ENCODE measurements around the gene DCAKD. TPM values are rescaled to one million over a fixed set of nuclear protein-coding genes. Genes with fewer than 3 reads are reported as not detected.

DCAKD gene
- polyA plus RNA-seq, 1 donor from 2014 or later, result 68.5 TPM

DNA sequence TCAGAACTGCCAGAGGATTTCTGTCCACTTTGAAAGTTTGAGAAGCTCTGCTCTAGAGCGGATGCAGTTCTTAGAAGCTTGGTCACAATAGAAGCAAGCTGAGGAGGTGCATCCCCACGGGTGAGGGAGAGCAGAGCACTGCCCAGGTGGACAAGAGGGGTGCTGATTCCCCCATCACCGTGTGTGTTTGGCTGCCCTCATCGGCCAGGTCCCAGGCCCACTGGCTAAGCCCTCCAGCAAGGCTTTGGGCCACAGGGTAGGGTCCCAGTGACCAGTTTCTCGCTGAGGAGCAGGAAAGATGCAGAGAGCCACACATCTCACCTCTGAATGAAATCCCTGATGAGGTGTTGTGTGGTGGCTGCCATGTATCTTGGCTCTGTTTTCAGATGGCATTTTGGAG, 36.5 kb upstream of the DCAKD start:
- H3K9ac ChIP-seq (ENCODE audit: low read length), result no peak overlapping the region
- no peaks in the 10 kb centered on the region for H3K27me3 ChIP-seq (ENCODE audit: insufficient read depth, low read depth, low read length)
- H2AFZ ChIP-seq (ENCODE audit: low read depth, low read length), result no peak overlapping the region
- no peaks in the 10 kb centered on the region for H3F3A ChIP-seq (ENCODE audit: insufficient read depth, low read length, poor library complexity, severe bottlenecking)
- no peak for TF ChIP-seq MXI1 (conservative IDR thresholded peaks at IDR 0.05; ENCODE audit: poor library complexity, severe bottlenecking)
- no peak for TF ChIP-seq TAF1 (IDR thresholded peaks at IDR 0.05; ENCODE audit: low read depth)
- TF ChIP-seq, protein P1, sequence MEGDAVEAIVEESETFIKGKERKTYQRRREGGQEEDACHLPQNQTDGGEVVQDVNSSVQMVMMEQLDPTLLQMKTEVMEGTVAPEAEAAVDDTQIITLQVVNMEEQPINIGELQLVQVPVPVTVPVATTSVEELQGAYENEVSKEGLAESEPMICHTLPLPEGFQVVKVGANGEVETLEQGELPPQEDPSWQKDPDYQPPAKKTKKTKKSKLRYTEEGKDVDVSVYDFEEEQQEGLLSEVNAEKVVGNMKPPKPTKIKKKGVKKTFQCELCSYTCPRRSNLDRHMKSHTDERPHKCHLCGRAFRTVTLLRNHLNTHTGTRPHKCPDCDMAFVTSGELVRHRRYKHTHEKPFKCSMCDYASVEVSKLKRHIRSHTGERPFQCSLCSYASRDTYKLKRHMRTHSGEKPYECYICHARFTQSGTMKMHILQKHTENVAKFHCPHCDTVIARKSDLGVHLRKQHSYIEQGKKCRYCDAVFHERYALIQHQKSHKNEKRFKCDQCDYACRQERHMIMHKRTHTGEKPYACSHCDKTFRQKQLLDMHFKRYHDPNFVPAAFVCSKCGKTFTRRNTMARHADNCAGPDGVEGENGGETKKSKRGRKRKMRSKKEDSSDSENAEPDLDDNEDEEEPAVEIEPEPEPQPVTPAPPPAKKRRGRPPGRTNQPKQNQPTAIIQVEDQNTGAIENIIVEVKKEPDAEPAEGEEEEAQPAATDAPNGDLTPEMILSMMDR (IDR thresholded peaks at IDR 0.05; ENCODE audit: poor library complexity, severe bottlenecking), result no peak
- TF ChIP-seq EP300 (conservative IDR thresholded peaks at IDR 0.05; ENCODE audit: poor library complexity, severe bottlenecking), result no peak
- TF ChIP-seq EZH2 (IDR thresholded peaks at IDR 0.05; ENCODE audit: borderline replicate concordance, insufficient read depth, low read length, poor library complexity, severe bottlenecking), result no peak
- TF ChIP-seq, protein P2, sequence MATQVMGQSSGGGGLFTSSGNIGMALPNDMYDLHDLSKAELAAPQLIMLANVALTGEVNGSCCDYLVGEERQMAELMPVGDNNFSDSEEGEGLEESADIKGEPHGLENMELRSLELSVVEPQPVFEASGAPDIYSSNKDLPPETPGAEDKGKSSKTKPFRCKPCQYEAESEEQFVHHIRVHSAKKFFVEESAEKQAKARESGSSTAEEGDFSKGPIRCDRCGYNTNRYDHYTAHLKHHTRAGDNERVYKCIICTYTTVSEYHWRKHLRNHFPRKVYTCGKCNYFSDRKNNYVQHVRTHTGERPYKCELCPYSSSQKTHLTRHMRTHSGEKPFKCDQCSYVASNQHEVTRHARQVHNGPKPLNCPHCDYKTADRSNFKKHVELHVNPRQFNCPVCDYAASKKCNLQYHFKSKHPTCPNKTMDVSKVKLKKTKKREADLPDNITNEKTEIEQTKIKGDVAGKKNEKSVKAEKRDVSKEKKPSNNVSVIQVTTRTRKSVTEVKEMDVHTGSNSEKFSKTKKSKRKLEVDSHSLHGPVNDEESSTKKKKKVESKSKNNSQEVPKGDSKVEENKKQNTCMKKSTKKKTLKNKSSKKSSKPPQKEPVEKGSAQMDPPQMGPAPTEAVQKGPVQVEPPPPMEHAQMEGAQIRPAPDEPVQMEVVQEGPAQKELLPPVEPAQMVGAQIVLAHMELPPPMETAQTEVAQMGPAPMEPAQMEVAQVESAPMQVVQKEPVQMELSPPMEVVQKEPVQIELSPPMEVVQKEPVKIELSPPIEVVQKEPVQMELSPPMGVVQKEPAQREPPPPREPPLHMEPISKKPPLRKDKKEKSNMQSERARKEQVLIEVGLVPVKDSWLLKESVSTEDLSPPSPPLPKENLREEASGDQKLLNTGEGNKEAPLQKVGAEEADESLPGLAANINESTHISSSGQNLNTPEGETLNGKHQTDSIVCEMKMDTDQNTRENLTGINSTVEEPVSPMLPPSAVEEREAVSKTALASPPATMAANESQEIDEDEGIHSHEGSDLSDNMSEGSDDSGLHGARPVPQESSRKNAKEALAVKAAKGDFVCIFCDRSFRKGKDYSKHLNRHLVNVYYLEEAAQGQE (IDR thresholded peaks at IDR 0.05; ENCODE audit: borderline replicate concordance), result no peak
- no peak for TF ChIP-seq SMC3 (conservative IDR thresholded peaks at IDR 0.05; ENCODE audit: poor library complexity)
- no peak for TF ChIP-seq RAD21 (conservative IDR thresholded peaks at IDR 0.05)
- no peak for TF ChIP-seq POLR2AphosphoS5 (IDR thresholded peaks at IDR 0.05)
- no peaks in the 10 kb centered on the region for H3K9me3 ChIP-seq (ENCODE audit: low read length)
- no peak overlapping the region for H3K4me3 ChIP-seq (ENCODE audit: low read length)
- H3K27ac ChIP-seq (ENCODE audit: low read length), result no peak overlapping the region
- no peak overlapping the region for H3K4me2 ChIP-seq (ENCODE audit: low read length)
- H4K20me1 ChIP-seq (ENCODE audit: insufficient read depth), result no peaks in the 10 kb centered on the region
- no peaks in the 10 kb centered on the region for H3K79me2 ChIP-seq (replicated peaks; ENCODE audit: insufficient read depth, low read length)
- no peaks in the 10 kb centered on the region for H3K36me3 ChIP-seq (ENCODE audit: insufficient read depth, low read length)
- H3K9me2 ChIP-seq (ENCODE audit: insufficient read depth, low read length), result no peaks in the 10 kb centered on the region

DNA sequence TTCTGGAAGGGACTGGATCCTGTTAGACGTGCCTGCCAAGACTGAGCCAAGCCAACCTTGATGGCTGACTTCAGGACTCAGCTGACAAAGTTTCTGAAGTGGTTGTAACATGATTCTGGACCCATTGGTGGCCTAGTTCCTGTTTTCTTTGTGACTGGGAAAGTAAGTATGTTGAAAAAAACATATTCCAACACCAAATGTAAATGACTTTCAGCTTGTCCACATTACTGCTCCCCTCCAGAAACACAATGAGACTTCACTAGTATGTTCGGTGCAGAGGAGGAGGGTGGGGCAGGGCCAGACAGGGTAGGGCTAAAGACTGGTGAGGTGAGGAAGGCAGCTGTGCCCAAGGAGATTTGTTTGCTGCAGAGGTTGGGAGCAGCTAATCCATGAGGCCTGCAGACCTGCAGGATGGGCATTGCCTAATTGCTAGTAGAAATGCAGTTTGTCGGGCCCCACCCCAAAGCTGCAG, 36.1 kb upstream of the DCAKD start:
- H3K4me2 ChIP-seq (ENCODE audit: low read length), result no peak overlapping the region

More for the DNA sequence above, 36.1 kb upstream of the DCAKD start:
- Histone ChIP-seq H3F3A (ENCODE audit: insufficient read depth, low read length, poor library complexity, severe bottlenecking) (no peaks in the 10 kb centered on the region), H2AFZ (ENCODE audit: low read depth, low read length) (no peak overlapping the region), H3K9ac (ENCODE audit: low read length) (no peak overlapping the region), H4K20me1 (ENCODE audit: insufficient read depth) (no peaks in the 10 kb centered on the region), H3K4me3 (ENCODE audit: low read length) (no peak overlapping the region), H3K27ac (ENCODE audit: low read length) (no peak overlapping the region), H3K79me2 (replicated peaks; ENCODE audit: insufficient read depth, low read length) (no peaks in the 10 kb centered on the region), H3K36me3 (ENCODE audit: insufficient read depth, low read length) (no peaks in the 10 kb centered on the region), H3K9me3 (ENCODE audit: low read length) (no peaks in the 10 kb centered on the region), H3K27me3 (ENCODE audit: insufficient read depth, low read depth, low read length) (no peaks in the 10 kb centered on the region), H3K9me2 (ENCODE audit: insufficient read depth, low read length) (no peaks in the 10 kb centered on the region)
- TF ChIP-seq, protein P2 (IDR thresholded peaks at IDR 0.05; ENCODE audit: borderline replicate concordance), result no peak
- no peak for TF ChIP-seq RAD21 (conservative IDR thresholded peaks at IDR 0.05)
- TF ChIP-seq, protein P1 (IDR thresholded peaks at IDR 0.05; ENCODE audit: poor library complexity, severe bottlenecking), result no peak
- TF ChIP-seq TAF1 (IDR thresholded peaks at IDR 0.05; ENCODE audit: low read depth), result no peak
- TF ChIP-seq POLR2AphosphoS5 (IDR thresholded peaks at IDR 0.05), result no peak
- TF ChIP-seq EP300 (conservative IDR thresholded peaks at IDR 0.05; ENCODE audit: poor library complexity, severe bottlenecking), result no peak
